ENCODE results near the gene GUCY1A2. TPM values are rescaled to one million over a fixed set of nuclear protein-coding genes. Genes with fewer than 3 reads are reported as not detected.

GUCY1A2 gene
- polyA plus RNA-seq, 1 donor = 5.7 TPM

- no peak for DNase-seq (ENCODE audit: low read depth)
Observed at GRCh38 chr11:106998916-106999188, 19.4 kb downstream of the GUCY1A2 start.

GRCh38 chr11:106998116-106998915 lies 20.0 kb downstream of the GUCY1A2 start:
- DNase-seq (ENCODE audit: low read depth) = no peak

GRCh38 chr11:106997227-106997626 lies 21.0 kb downstream of the GUCY1A2 start:
- DNase-seq (ENCODE audit: low read depth) = no peak

GRCh38 chr11:106996691-106997090 lies 21.6 kb downstream of the GUCY1A2 start:
- no peak for DNase-seq (ENCODE audit: low read depth)

GRCh38 chr11:106990331-106990730 lies 27.9 kb downstream of the GUCY1A2 start:
- no peak for DNase-seq (ENCODE audit: low read depth)

- no peak for DNase-seq (ENCODE audit: low read depth)
Observed at GRCh38 chr11:106989078-106989455, 29.2 kb downstream of the GUCY1A2 start.

GRCh38 chr11:106988151-106989077 lies 29.9 kb downstream of the GUCY1A2 start:
- DNase-seq (ENCODE audit: low read depth) = no peak

- DNase-seq (ENCODE audit: low read depth) = no peak
Observed at GRCh38 chr11:106986673-106987072, 31.6 kb downstream of the GUCY1A2 start.

- no peak for DNase-seq (ENCODE audit: low read depth)
Observed at GRCh38 chr11:106986261-106986660, 32.0 kb downstream of the GUCY1A2 start.

- no peak for DNase-seq (ENCODE audit: low read depth)
Observed at GRCh38 chr11:106983991-106984390, 34.3 kb downstream of the GUCY1A2 start.

GRCh38 chr11:106983261-106983660 lies 35.0 kb downstream of the GUCY1A2 start:
- no peak for DNase-seq (ENCODE audit: low read depth)

GRCh38 chr11:106974831-106975230 lies 43.4 kb downstream of the GUCY1A2 start:
- DNase-seq (ENCODE audit: low read depth) = no peak

- no peak for DNase-seq (ENCODE audit: low read depth)
Observed at GRCh38 chr11:106971864-106972263, 46.4 kb downstream of the GUCY1A2 start.

- DNase-seq (ENCODE audit: low read depth) = no peak
Observed at GRCh38 chr11:106969644-106970355, 48.5 kb downstream of the GUCY1A2 start.

GRCh38 chr11:106962995-106963394 lies 55.3 kb downstream of the GUCY1A2 start:
- DNase-seq (ENCODE audit: low read depth) = no peak

GRCh38 chr11:106961518-106961917 lies 56.8 kb downstream of the GUCY1A2 start:
- DNase-seq (ENCODE audit: low read depth) = no peak

GRCh38 chr11:106961048-106961447 lies 57.2 kb downstream of the GUCY1A2 start:
- no peak for DNase-seq (ENCODE audit: low read depth)

GRCh38 chr11:106959800-106960199 lies 58.5 kb downstream of the GUCY1A2 start:
- peak; percentile 11 for DNase-seq (ENCODE audit: low read depth)

- DNase-seq (ENCODE audit: low read depth) = no peak
Observed at GRCh38 chr11:106959386-106959785, 58.9 kb downstream of the GUCY1A2 start.

- no peak for DNase-seq (ENCODE audit: low read depth)
Observed at GRCh38 chr11:106958517-106959248, 59.6 kb downstream of the GUCY1A2 start.

- no peak for DNase-seq (ENCODE audit: low read depth)
Observed at GRCh38 chr11:106957030-106957482, 61.2 kb downstream of the GUCY1A2 start.
